ENCODE results near the gene ELP6.

- TF ChIP-seq CTCF (IDR thresholded peaks at IDR 0.05) (no peak), RCOR1 (IDR thresholded peaks at IDR 0.05; ENCODE audit: low read length) (no peak), ELF1 (IDR thresholded peaks at IDR 0.05) (no peak), POLR2AphosphoS5 (IDR thresholded peaks at IDR 0.05; ENCODE audit: low read depth, low read length) (no peak), RFX5 (IDR thresholded peaks at IDR 0.05; ENCODE audit: low read length) (no peak), GABPA (IDR thresholded peaks at IDR 0.05; ENCODE audit: low read depth) (no peak)
Measured at GRCh38 chr3:47503033-47503432, 10.5 kb downstream of the ELP6 start.
